ENCODE results near the gene BASP1. TPM values are rescaled to one million over a fixed set of nuclear protein-coding genes. Genes with fewer than 3 reads are reported as not detected.
A peak's percentile ranks its signal among the peaks of the same experiment; 100 is the strongest.

The BASP1 gene, protein sequence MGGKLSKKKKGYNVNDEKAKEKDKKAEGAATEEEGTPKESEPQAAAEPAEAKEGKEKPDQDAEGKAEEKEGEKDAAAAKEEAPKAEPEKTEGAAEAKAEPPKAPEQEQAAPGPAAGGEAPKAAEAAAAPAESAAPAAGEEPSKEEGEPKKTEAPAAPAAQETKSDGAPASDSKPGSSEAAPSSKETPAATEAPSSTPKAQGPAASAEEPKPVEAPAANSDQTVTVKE
- total RNA-seq (10 to 100 TPM in 6 of 9 donors, 1 to 10 TPM in 3; 7.0 to 24.9 (median 12.4) TPM), polyA plus RNA-seq (10 to 100 TPM in 2 of 3 donors, 1 to 10 TPM in 1; 9.3 to 13.5 (median 13.0) TPM)
- long read RNA-seq, donor 1, partial matches to known transcripts = 0 of 4 reads
- long read RNA-seq, donor 1, other reads (novel, unspliced or antisense) = 0 of 4 reads
- long read RNA-seq, donor 2, partial matches to known transcripts = 6 of 6 reads
- long read RNA-seq, donor 2, other reads (novel, unspliced or antisense) = 0 of 6 reads
- long read RNA-seq, donor 3, partial matches to known transcripts = 0 of 2 reads
- long read RNA-seq, donor 3, other reads (novel, unspliced or antisense) = 0 of 2 reads
- long read RNA-seq, donor 4 = 0 reads
- long read RNA-seq, donor 5, transcript BASP1-201 (2 exons, 1,878 nt) = major isoform, 13 of 15 reads
- long read RNA-seq, donor 5, partial matches to known transcripts = 0 of 15 reads
- long read RNA-seq, donor 5, other reads (novel, unspliced or antisense) = 2 of 15 reads
- long read RNA-seq, donor 6, partial matches to known transcripts = 0 of 2 reads
- long read RNA-seq, donor 6, other reads (novel, unspliced or antisense) = 2 of 2 reads
- long read RNA-seq, donor 7, partial matches to known transcripts = 0 of 4 reads
- long read RNA-seq, donor 7, other reads (novel, unspliced or antisense) = 0 of 4 reads
- long read RNA-seq, donor 8, transcript BASP1-201 (2 exons, 1,878 nt) = major isoform, 6 of 13 reads
- long read RNA-seq, donor 8, partial matches to known transcripts = 7 of 13 reads
- long read RNA-seq, donor 8, other reads (novel, unspliced or antisense) = 0 of 13 reads
- long read RNA-seq, donor 9, transcript BASP1-201 (2 exons, 1,878 nt) = major isoform, 5 of 5 reads
- long read RNA-seq, donor 9, partial matches to known transcripts = 0 of 5 reads
- long read RNA-seq, donor 9, other reads (novel, unspliced or antisense) = 0 of 5 reads
- long read RNA-seq, donor 10, partial matches to known transcripts = 14 of 17 reads
- long read RNA-seq, donor 10, other reads (novel, unspliced or antisense) = 0 of 17 reads

DNA sequence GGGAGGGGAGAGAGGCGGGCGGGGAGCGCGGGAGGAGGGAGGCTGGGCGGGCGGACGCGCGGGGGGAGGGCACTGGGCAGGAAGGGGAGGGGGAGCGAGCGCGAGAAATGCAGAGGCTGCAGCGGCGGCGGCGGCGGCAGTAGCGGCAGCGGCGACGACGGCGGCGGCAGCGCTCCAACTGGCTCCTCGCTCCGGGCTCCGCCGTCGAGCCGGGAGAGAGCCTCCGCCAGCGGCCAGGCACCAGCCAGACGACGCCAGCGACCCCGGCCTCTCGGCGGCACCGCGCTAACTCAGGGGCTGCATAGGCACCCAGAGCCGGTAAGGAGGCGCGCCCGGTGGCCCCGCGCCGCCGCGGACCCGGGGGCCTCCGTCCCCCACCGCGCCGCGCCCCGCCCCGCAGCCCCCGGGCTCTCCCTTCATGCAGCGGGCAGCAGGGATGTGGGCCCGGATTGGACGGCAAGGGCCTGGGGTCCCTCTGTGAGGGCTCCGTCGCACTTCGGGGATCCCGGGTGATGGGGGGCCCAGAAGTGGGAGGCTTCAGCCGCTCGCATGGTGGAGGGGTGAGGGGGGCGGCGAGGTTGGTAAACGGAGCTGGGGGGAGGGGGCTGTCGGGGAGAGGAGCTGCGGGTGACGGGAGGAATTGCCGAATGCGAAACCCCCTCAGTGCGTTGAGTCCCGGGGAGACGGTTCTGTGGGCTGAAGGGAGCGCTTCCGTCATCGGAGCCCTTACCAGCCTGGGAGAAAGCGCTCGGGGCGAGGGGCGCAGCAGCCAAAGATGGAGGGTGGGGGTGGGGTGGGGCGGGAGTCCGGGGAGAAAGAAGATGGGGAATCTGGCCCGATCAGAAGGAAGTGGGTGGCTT is at the start of gene BASP1:
Gene BASP1 (plus strand): TSS at position 139 of the 860 bp plus-strand sequence. CDS start 57,586 bp downstream, outside the sequence.
- Histone ChIP-seq H3K27me3 (no peaks in the 10 kb centered on the region), H3K9me3 (replicated peaks in 1 of 3) (no peaks in the 10 kb centered on the region), H3K4me3 (peak within 1 kb of the TSS in 2 of 4 donors; percentile 25 to 64), H3K36me3 (replicated peaks in 1 of 2) (no peaks in the 10 kb centered on the region), H3K4me1 (replicated peaks in 1 of 2) (peaks cover 0 to 4% of the 10 kb centered on the region in 2 donors), H3K27ac (peak within 1 kb of the TSS in 2 of 5 donors; percentile 56 to 64)
- intact Hi-C loops (cut with DNase I) = loop anchor here (5.0 to 10.0 kb wide), 2 partner anchors 1080 to 1097 kb away; no protein-coding TSS in a partner anchor
- DNase-seq = peak; percentile 31 to 81 (median 55)
- peak; percentile 33 to 63 for TF ChIP-seq POLR2A (IDR thresholded peaks at IDR 0.05)
- TF ChIP-seq, protein P1, sequence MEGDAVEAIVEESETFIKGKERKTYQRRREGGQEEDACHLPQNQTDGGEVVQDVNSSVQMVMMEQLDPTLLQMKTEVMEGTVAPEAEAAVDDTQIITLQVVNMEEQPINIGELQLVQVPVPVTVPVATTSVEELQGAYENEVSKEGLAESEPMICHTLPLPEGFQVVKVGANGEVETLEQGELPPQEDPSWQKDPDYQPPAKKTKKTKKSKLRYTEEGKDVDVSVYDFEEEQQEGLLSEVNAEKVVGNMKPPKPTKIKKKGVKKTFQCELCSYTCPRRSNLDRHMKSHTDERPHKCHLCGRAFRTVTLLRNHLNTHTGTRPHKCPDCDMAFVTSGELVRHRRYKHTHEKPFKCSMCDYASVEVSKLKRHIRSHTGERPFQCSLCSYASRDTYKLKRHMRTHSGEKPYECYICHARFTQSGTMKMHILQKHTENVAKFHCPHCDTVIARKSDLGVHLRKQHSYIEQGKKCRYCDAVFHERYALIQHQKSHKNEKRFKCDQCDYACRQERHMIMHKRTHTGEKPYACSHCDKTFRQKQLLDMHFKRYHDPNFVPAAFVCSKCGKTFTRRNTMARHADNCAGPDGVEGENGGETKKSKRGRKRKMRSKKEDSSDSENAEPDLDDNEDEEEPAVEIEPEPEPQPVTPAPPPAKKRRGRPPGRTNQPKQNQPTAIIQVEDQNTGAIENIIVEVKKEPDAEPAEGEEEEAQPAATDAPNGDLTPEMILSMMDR (IDR thresholded peaks at IDR 0.05) = no peak
- 0 to 2% (median 1%) methylated on average over 5 to 89 of the region's 89 CpGs for WGBS, 4 donors

DNA sequence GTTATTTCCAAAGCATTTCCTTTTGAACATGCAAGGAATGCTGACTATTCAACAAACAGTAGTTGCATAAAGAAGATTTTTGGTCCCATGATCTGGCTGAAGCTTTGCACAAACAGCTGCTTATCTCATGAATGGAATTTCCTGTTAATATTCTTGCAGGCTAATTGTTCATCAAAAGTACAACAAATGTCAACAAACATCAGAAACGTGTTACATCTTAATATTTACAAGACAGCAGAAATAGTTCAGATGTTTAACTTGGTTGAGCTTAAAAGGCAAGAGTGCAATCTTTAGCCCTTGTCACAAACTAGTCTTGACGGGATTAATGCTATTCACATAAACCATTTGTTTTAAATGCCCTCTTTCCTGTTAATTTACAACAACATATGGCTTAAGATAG is 47.9 kb upstream of the BASP1 start:
- H3K27me3 ChIP-seq = no peaks in the 10 kb centered on the region
- WGBS, 4 donors = 26 to 36% (median 31%) methylated on average over 2 of the region's 2 CpGs
- peak overlapping the region in 1 of 5 donors; percentile 68 for H3K27ac ChIP-seq
- TF ChIP-seq, protein P1 (IDR thresholded peaks at IDR 0.05) = no peak
- TF ChIP-seq POLR2A (IDR thresholded peaks at IDR 0.05) = no peak
- DNase-seq = no peak
- intact Hi-C loops (cut with DNase I) = no loop called here
- no peaks in the 10 kb centered on the region for H3K9me3 ChIP-seq (replicated peaks in 1 of 3)
- H3K4me1 ChIP-seq (replicated peaks in 1 of 2) = no peaks in the 10 kb centered on the region
- no peaks in the 10 kb centered on the region for H3K36me3 ChIP-seq (replicated peaks in 1 of 2)
- H3K4me3 ChIP-seq = no peak overlapping the region

DNA sequence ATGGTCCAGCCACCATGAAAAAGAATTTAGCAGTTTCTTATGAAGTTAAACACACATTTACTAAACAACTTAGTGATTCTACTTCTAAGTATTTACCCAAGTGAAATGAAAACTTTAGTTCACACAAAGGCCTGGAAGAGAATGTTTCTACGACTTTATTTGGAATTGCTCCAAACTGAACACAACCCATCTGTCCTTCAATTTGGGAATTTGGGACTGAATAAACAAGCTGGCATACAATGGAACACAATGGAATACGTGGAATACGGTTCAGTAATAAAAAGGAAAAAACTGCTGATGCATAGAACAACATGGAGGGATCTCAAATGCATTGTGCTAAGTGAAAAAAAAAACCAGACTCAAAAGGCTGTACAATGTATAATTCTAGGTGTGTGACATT is 44.6 kb upstream of the BASP1 start:
- Histone ChIP-seq H3K4me3 (no peak overlapping the region), H3K36me3 (replicated peaks in 1 of 2) (no peaks in the 10 kb centered on the region), H3K9me3 (replicated peaks in 1 of 3) (no peaks in the 10 kb centered on the region), H3K4me1 (replicated peaks in 1 of 2) (no peaks in the 10 kb centered on the region), H3K27ac (no peak overlapping the region), H3K27me3 (no peaks in the 10 kb centered on the region)
- intact Hi-C loops (cut with DNase I) = no loop called here
- DNase-seq = no peak
- no peak for TF ChIP-seq POLR2A (IDR thresholded peaks at IDR 0.05)
- TF ChIP-seq, protein P1 (IDR thresholded peaks at IDR 0.05) = no peak
- 68 to 82% (median 79%) methylated on average over 3 of the region's 3 CpGs for WGBS, 4 donors
